A204.1 (cell line): Measurements from ENCODE around the gene RGS6.

ENCODE experiments used
- FAIRE-seq: peaks from 2 replicates; lab custom pipeline; 2012; peaks lifted over from hg19 to GRCh38; lab: Jason Lieb, UNC

Gene RGS6

GRCh38 chr14:72527591-72527990 lies 595.4 kb downstream of the RGS6 start:
- FAIRE-seq = no peak

GRCh38 chr14:72528059-72528862 lies 596.0 kb downstream of the RGS6 start:
- FAIRE-seq = no peak

DNA sequence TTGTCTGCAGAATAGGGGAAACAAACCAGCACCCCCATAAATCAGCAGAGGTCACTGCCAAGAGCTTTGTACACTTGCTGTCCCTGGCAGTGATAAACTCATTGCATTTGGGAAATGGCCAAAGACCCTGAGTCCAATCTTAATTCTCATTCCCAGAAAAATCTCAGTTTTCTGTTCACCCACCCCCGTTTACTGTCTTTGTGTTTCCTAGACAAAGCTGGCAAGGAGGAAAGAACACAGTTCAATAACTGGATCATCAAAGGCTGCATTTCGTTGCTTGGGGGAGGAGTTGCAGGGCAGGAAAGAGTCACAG lies 596.6 kb downstream of the RGS6 start:
- FAIRE-seq = no peak

DNA sequence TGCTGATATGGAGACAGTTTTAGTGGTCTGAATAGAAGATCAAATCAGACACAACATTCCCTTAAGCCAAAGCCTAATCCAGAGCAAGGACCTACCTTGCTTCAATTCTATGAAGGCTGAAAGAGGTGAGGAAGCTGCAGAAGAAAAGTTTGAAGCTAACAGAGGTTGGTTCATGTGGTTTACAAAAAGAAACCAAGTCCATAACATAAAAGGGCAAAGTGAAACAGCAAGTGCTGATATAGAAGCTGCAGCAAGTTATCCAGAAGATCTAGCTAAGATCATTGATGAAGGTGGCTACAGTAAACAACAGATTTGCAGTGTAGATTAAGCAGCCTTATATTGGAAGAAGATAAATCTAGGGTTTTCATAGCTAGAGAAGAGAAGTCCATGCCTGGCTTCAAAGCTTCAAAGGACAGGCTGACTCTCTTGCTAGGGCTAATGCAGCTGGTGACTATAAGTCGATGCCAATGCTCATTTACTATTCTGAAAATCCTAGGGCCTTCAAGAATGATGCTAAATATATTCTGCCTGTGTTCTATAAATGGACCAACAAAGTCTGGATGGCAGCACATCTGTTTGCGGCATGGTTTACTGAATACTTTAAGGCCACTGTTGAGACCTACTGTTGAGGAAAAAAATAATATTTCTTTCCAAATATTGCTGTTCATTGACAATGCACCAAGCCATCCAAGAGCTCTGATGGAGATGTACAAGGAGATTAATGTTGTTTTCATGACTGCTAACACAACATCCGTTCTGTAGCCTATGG lies 600.6 kb downstream of the RGS6 start:
- FAIRE-seq = no peak

DNA sequence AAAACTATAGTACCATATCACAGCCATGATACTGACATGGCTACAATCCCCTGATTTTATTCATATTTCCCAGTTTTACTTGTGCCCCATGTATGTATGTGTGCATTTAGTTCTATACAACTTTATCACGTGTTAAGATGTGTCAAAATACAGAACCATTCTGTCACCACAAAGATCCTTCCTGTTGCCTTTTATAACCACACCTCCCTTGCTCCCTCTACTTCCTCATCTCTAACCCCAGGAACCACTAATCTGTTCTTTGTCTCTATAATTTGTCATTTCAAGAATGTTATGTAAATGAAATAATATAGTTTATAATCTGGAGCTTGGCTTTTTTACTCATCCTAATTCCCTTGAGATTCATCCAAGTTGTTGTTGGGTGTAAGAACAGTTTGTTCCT lies 603.3 kb downstream of the RGS6 start:
- no peak for FAIRE-seq

- no peak for FAIRE-seq
Measured at GRCh38 chr14:72538387-72538786, 606.2 kb downstream of the RGS6 start.

- no peak for FAIRE-seq
Measured at GRCh38 chr14:72539661-72540315, 607.6 kb downstream of the RGS6 start.

DNA sequence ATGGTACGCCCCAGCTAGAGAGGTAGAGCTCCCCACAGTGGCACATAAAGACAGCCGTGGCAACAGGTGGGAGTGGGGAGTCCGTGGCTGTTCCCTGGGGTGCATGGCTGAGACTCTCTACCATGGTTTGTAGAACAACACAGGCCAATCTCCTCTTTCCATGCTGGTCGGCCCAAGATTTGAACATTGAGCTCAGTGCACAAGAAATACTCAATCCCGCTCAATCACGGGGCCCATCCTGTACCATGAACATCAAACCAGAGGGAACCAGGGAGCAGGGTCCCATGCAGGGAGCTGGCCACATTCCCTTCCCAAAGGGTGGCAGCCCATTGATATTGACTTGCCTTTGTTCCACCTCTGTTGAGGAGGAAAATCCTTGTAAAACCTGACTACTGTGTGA lies 608.6 kb downstream of the RGS6 start:
- FAIRE-seq = no peak

- FAIRE-seq = no peak
Measured at GRCh38 chr14:72541546-72541945, 609.3 kb downstream of the RGS6 start.

GRCh38 chr14:72543341-72543740 lies 611.1 kb downstream of the RGS6 start:
- no peak for FAIRE-seq

GRCh38 chr14:72544615-72545387 lies 612.6 kb downstream of the RGS6 start:
- no peak for FAIRE-seq

- no peak for FAIRE-seq
Measured at GRCh38 chr14:72545411-72546311, 613.4 kb downstream of the RGS6 start.

DNA sequence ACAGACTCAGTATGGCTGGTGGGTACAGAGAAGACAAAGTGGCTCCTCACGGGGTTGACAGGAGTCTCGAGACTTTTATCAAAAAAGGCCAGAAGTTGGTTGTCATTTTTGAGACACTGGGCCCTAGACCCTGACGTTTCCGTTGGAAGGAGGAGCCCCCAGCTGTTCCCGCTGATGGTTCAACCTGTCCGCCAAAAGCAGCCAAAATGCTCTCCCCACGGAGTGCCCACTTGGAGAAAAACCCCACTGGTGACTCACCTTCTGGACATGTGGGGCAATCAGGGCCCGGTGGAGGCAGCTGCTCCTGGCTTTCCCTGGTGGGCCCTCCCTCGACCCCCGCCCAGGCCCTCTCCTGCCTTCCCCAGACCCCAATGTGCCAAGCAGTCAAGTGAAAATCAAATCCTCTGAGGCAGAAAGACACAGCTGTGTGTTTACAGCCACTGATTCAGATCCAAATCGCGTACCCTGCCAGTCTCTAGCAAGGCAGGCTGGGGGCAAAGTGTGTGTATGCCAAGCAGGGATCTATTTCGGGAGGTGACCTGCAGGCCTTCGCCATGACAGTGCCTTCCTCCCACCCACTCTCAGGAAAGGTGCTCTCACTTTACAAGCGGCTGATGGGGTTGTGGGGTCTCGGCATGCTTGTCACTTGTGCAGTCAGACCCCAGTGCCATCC lies 614.3 kb downstream of the RGS6 start:
- FAIRE-seq = no peak

DNA sequence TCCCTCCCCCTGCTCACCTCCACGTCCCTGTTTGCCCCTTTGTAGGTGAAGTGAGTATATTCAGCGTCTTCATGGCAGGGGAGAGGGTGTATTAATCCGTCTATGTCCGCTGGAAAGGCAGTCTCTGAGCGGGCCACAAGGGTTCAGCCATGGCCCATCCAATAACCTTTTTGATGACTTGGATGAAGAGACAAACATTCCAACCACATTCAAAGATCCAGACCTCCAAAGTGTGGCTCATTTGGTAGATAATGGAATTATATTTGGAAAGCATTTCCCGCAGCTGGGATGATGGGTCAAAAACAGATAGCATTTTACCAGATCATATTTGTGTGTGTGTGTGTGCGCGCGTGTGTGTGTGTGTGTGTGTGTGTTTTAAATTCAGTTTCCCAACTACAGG lies 615.8 kb downstream of the RGS6 start:
- FAIRE-seq = no peak

- no peak for FAIRE-seq
Measured at GRCh38 chr14:72549026-72549425, 616.8 kb downstream of the RGS6 start.

- no peak for FAIRE-seq
Measured at GRCh38 chr14:72549854-72550253, 617.6 kb downstream of the RGS6 start.

DNA sequence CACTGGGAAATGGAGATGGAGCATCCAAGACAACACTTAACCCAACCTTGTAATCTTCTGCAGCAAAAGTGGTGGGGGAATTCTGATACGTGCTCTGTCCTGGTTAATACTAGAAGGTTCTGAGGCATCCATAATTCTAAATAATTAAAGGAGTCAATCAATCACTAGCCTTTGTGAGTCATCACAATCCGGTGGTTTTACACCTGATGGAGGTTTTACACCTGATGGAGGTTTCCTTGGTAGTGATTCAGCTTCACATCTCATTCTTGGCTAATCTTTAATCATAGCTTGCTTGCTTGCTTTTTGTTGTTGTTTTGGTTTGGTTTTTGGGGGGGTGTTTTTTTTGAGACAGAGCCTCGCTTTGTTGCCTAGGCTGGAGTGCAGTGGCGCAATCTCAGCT lies 618.3 kb downstream of the RGS6 start:
- no peak for FAIRE-seq

GRCh38 chr14:72552236-72552635 lies 620.0 kb downstream of the RGS6 start:
- FAIRE-seq = no peak

GRCh38 chr14:72553161-72553560 lies 620.9 kb downstream of the RGS6 start:
- no peak for FAIRE-seq

DNA sequence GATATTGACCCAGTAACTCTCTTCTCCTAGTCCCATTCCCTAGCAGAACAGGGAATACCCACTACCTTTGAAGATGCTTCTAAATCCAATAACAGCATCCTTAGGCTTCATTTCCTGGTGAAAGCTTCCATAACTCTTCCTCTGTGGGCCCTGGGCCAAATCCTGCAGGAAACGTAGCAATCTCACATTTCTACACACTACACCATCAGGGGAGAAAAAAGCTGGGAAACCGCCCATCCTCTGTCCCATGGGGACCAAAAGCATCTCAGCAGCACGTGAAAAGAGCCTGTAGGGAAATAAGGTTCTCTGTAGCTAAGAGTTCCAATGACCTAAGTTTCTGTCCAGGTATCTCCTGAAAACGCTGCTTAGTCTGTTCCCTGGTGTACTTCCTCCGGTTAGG lies 621.4 kb downstream of the RGS6 start:
- FAIRE-seq = no peak

DNA sequence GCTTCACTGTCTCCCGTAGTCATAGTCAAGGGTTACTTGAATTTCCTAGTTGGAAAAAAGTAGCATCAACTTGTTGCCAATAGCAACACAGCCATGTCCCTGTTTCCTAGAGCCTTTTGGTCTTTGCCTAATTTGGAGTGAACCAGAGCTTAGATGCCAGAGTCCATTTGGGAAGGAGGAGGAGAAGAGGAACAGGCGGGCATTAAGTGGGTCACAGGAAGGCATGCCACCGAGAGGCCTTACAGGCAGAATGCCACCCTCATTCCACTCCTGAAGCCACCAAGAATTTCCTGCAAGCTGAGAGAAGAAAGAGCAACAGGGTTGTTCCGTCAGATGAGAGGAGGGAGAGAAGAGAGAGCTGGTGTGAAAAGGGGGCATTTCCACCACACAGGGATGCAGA lies 622.2 kb downstream of the RGS6 start:
- no peak for FAIRE-seq
